ENCODE measurements around the gene SEC31B. TPM values are rescaled to one million over a fixed set of nuclear protein-coding genes. Genes with fewer than 3 reads are reported as not detected.

The SEC31B gene
- total RNA-seq, 8 experiments from 2014 or later, result 3.0 to 24.0 (median 6.4) TPM

GRCh38 chr10:100507357-100507732 lies 12.3 kb downstream of the SEC31B start:
- 83 to 90% (median 86%) methylated on average over 2 to 5 of the region's 5 CpGs; no CpG with 5 or more reads in 6 of the 10 experiments for WGBS, 10 experiments
- no peak overlapping the region for H3K27ac ChIP-seq
- no peaks in the 10 kb centered on the region for H3K4me1 ChIP-seq (replicated peaks in 1 of 2)
- ATAC-seq (replicated peaks in 6 of 8), result no peak
- H3K4me3 ChIP-seq, result no peak overlapping the region
- in situ Hi-C loops (cut with MboI; ENCODE audit: low pct_unique_long_range_greater_than_20kb in 2 of 9, low sequenced_read_pairs in 9 of 9, unreplicated experiment in 9 of 9), result loop anchor here in 2 of 9 experiments (25.0 kb wide), 1 partner anchor 170 kb away; the partner anchor contains the start of genes PKD2L1 (in 2 of the 2) and SCD (in 2 of the 2)

- WGBS, 10 experiments, result 42 to 100% (median 93%) methylated on average over 1 to 4 of the region's 5 CpGs; no CpG with 5 or more reads in 3 of the 10 experiments
- no peaks in the 10 kb centered on the region for H3K4me1 ChIP-seq (replicated peaks in 1 of 2)
- peak in 1 of 8 experiments; percentile 83 for ATAC-seq (replicated peaks in 6 of 8)
- H3K27ac ChIP-seq, result no peak overlapping the region
- in situ Hi-C loops (cut with MboI; ENCODE audit: low pct_unique_long_range_greater_than_20kb in 2 of 9, low sequenced_read_pairs in 9 of 9, unreplicated experiment in 9 of 9), result loop anchor here in 2 of 9 experiments (25.0 kb wide), 1 partner anchor 169 kb away; the partner anchor contains the start of genes PKD2L1 (in 2 of the 2) and SCD (in 2 of the 2)
- no peak overlapping the region for H3K4me3 ChIP-seq
Observed at GRCh38 chr10:100506596-100507356, 12.9 kb downstream of the SEC31B start.

GRCh38 chr10:100505164-100505563 lies 14.5 kb downstream of the SEC31B start:
- no peak for ATAC-seq (replicated peaks in 6 of 8)
- 83 to 100% (median 100%) methylated on average over 1 of the region's 2 CpGs; no CpG with 5 or more reads in 5 of the 10 experiments for WGBS, 10 experiments
- in situ Hi-C loops (cut with MboI; ENCODE audit: low pct_unique_long_range_greater_than_20kb in 2 of 9, low sequenced_read_pairs in 9 of 9, unreplicated experiment in 9 of 9), result loop anchor here in 2 of 9 experiments (25.0 kb wide), 1 partner anchor 168 kb away; the partner anchor contains the start of genes PKD2L1 (in 2 of the 2) and SCD (in 2 of the 2)
- Histone ChIP-seq H3K27ac (no peak overlapping the region), H3K4me1 (replicated peaks in 1 of 2) (no peaks in the 10 kb centered on the region), H3K4me3 (no peak overlapping the region)

- 7 to 92% (median 54%) methylated on average over 2 to 5 of the region's 5 CpGs for WGBS, 10 experiments
- Histone ChIP-seq H3K4me1 (replicated peaks in 1 of 2) (no peaks in the 10 kb centered on the region), H3K4me3 (no peak overlapping the region), H3K27ac (no peak overlapping the region)
- in situ Hi-C loops (cut with MboI; ENCODE audit: low pct_unique_long_range_greater_than_20kb in 2 of 9, low sequenced_read_pairs in 9 of 9, unreplicated experiment in 9 of 9), result loop anchor here in 2 of 9 experiments (25.0 kb wide), 1 partner anchor 167 kb away; the partner anchor contains the start of genes PKD2L1 (in 2 of the 2) and SCD (in 2 of the 2)
- peak in 2 of 8 experiments; percentile 12 to 24 for ATAC-seq (replicated peaks in 6 of 8)
Observed at GRCh38 chr10:100504096-100504495, 15.6 kb downstream of the SEC31B start.

GRCh38 chr10:100502926-100503494 lies 16.7 kb downstream of the SEC31B start:
- Histone ChIP-seq H3K4me1 (replicated peaks in 1 of 2) (no peaks in the 10 kb centered on the region), H3K27ac (no peak overlapping the region), H3K4me3 (no peak overlapping the region)
- in situ Hi-C loops (cut with MboI; ENCODE audit: low pct_unique_long_range_greater_than_20kb in 2 of 9, low sequenced_read_pairs in 9 of 9, unreplicated experiment in 9 of 9), result loop anchor here in 2 of 9 experiments (25.0 kb wide), 1 partner anchor 166 kb away; the partner anchor contains the start of genes PKD2L1 (in 2 of the 2) and SCD (in 2 of the 2)
- 33 to 100% (median 91%) methylated on average over 1 of the region's 1 CpG; no CpG with 5 or more reads in 3 of the 10 experiments for WGBS, 10 experiments
- ATAC-seq (replicated peaks in 6 of 8), result peak in 3 of 8 experiments; percentile 89 to 98 (median 95)

- no peaks in the 10 kb centered on the region for H3K4me1 ChIP-seq (replicated peaks in 1 of 2)
- no peak for ATAC-seq (replicated peaks in 6 of 8)
- in situ Hi-C loops (cut with MboI; ENCODE audit: low pct_unique_long_range_greater_than_20kb in 2 of 9, low sequenced_read_pairs in 9 of 9, unreplicated experiment in 9 of 9), result loop anchor here in 2 of 9 experiments (25.0 kb wide), 1 partner anchor 164 kb away; the partner anchor contains the start of genes PKD2L1 (in 2 of the 2) and SCD (in 2 of the 2)
- no peak overlapping the region for H3K27ac ChIP-seq
- H3K4me3 ChIP-seq, result no peak overlapping the region
Observed at GRCh38 chr10:100501423-100501822, 18.2 kb downstream of the SEC31B start.

GRCh38 chr10:100498059-100498458 lies 21.6 kb downstream of the SEC31B start:
- Histone ChIP-seq H3K4me1 (replicated peaks in 1 of 2) (no peaks in the 10 kb centered on the region), H3K4me3 (no peak overlapping the region), H3K27ac (no peak overlapping the region)
- 100% methylated on average over 1 to 2 of the region's 4 CpGs; no CpG with 5 or more reads in 8 of the 10 experiments for WGBS, 10 experiments
- no peak for ATAC-seq (replicated peaks in 6 of 8)
- in situ Hi-C loops (cut with MboI; ENCODE audit: low pct_unique_long_range_greater_than_20kb in 2 of 9, low sequenced_read_pairs in 9 of 9, unreplicated experiment in 9 of 9), result no loop called here

GRCh38 chr10:100496567-100496966 lies 23.1 kb downstream of the SEC31B start:
- no peak overlapping the region for H3K4me3 ChIP-seq
- ATAC-seq (replicated peaks in 6 of 8), result no peak
- in situ Hi-C loops (cut with MboI; ENCODE audit: low pct_unique_long_range_greater_than_20kb in 2 of 9, low sequenced_read_pairs in 9 of 9, unreplicated experiment in 9 of 9), result no loop called here
- 85 to 100% (median 96%) methylated on average over 1 to 2 of the region's 2 CpGs; no CpG with 5 or more reads in 6 of the 10 experiments for WGBS, 10 experiments
- no peaks in the 10 kb centered on the region for H3K4me1 ChIP-seq (replicated peaks in 1 of 2)
- H3K27ac ChIP-seq, result no peak overlapping the region

GRCh38 chr10:100490531-100490930 lies 29.1 kb downstream of the SEC31B start:
- 50 to 100% (median 94%) methylated on average over 1 to 2 of the region's 2 CpGs; no CpG with 5 or more reads in 2 of the 10 experiments for WGBS, 10 experiments

GRCh38 chr10:100489396-100489795 lies 30.3 kb downstream of the SEC31B start:
- ATAC-seq (replicated peaks in 6 of 8), result no peak
- in situ Hi-C loops (cut with MboI; ENCODE audit: low pct_unique_long_range_greater_than_20kb in 2 of 9, low sequenced_read_pairs in 9 of 9, unreplicated experiment in 9 of 9), result no loop called here
- no peak overlapping the region for H3K4me3 ChIP-seq
- H3K4me1 ChIP-seq (replicated peaks in 1 of 2), result peaks cover 10 to 13% of the 10 kb centered on the region in 2 donors
- H3K27ac ChIP-seq, result no peak overlapping the region
- WGBS, 10 experiments, result 76 to 100% (median 90%) methylated on average over 2 to 5 of the region's 5 CpGs; no CpG with 5 or more reads in 2 of the 10 experiments

More at GRCh38 chr10:100490531-100490930, 29.1 kb downstream of the SEC31B start:
- H3K27ac ChIP-seq, result no peak overlapping the region
- in situ Hi-C loops (cut with MboI; ENCODE audit: low pct_unique_long_range_greater_than_20kb in 2 of 9, low sequenced_read_pairs in 9 of 9, unreplicated experiment in 9 of 9), result no loop called here
- H3K4me1 ChIP-seq (replicated peaks in 1 of 2), result peaks cover 4 to 7% of the 10 kb centered on the region in 2 donors
- no peak overlapping the region for H3K4me3 ChIP-seq
- ATAC-seq (replicated peaks in 6 of 8), result no peak

- no peak overlapping the region for H3K4me3 ChIP-seq
- ATAC-seq (replicated peaks in 6 of 8), result no peak
- peaks cover 16% of the 10 kb centered on the region in 2 donors for H3K4me1 ChIP-seq (replicated peaks in 1 of 2)
- in situ Hi-C loops (cut with MboI; ENCODE audit: low pct_unique_long_range_greater_than_20kb in 2 of 9, low sequenced_read_pairs in 9 of 9, unreplicated experiment in 9 of 9), result no loop called here
- no peak overlapping the region for H3K27ac ChIP-seq
- WGBS, 10 experiments, result 100% methylated on average over 1 of the region's 6 CpGs; no CpG with 5 or more reads in 8 of the 10 experiments
Observed at GRCh38 chr10:100487529-100487928, 32.1 kb downstream of the SEC31B start.

- Histone ChIP-seq H3K27ac (no peak overlapping the region), H3K4me1 (replicated peaks in 1 of 2) (peaks cover 16% of the 10 kb centered on the region in 2 donors), H3K4me3 (no peak overlapping the region)
- ATAC-seq (replicated peaks in 6 of 8), result no peak
- in situ Hi-C loops (cut with MboI; ENCODE audit: low pct_unique_long_range_greater_than_20kb in 2 of 9, low sequenced_read_pairs in 9 of 9, unreplicated experiment in 9 of 9), result no loop called here
- 5 to 96% (median 25%) methylated on average over 2 to 8 of the region's 10 CpGs for WGBS, 10 experiments
Observed at GRCh38 chr10:100485801-100486495, 33.7 kb downstream of the SEC31B start.

Measured in motor neuron (in vitro differentiated cells).